Vagina (tissue), 2 donors: ENCODE results near the gene TXN. TPM values are rescaled to one million over a fixed set of nuclear protein-coding genes. Genes with fewer than 3 reads are reported as not detected.

Experiments
- DNase-seq, 2 donors: peaks; one replicate each; pipeline ENCODE4 v3.0.0-alpha.2; 2017; ENCODE audit errors: extremely low spot score in 2 of 2
- H3K27ac ChIP-seq: fragments of 200-600 bp; sonication (generic); one replicate; pipeline ENCODE4 v1.5.1; 2019
- H3K27me3 ChIP-seq: fragments of 200-600 bp; sonication (generic); one replicate; pipeline ENCODE4 v1.5.1; 2019
- H3K36me3 ChIP-seq, 2 donors: fragments of 200-600 bp; sonication (generic); one replicate each; pipeline ENCODE4 v1.5.1; 2017 to 2019
- H3K4me1 ChIP-seq: fragments of 200-600 bp; sonication (generic); one replicate; pipeline ENCODE4 v1.5.1; 2019
- H3K4me3 ChIP-seq, 2 donors: fragments of 200-600 bp; sonication (generic); 1 replicate in 1 of 2; 2 replicates in 1 of 2; pipeline ENCODE4 v1.5.1; 2016 to 2019
- H3K9me3 ChIP-seq: fragments of 200-600 bp; sonication (generic); one replicate; pipeline ENCODE4 v1.5.1; 2019
- POLR2A ChIP-seq, 2 donors: fragments of 450-650 bp; IDR thresholded peaks; one replicate each; pipeline ENCODE4 v1.6.1; 2017; ENCODE audit warnings: antibody characterized with exemption in 2 of 2, mild to moderate bottlenecking in 2 of 2, moderate library complexity in 2 of 2
- POLR2AphosphoS5 ChIP-seq, 2 donors: sonication (generic); formaldehyde crosslinking; IDR thresholded peaks; one replicate each; pipeline ENCODE4 v1.9.0; 2017; ENCODE audit warnings: antibody characterized with exemption in 2 of 2, mild to moderate bottlenecking in 2 of 2, low read depth in 1 of 2; ENCODE audit not compliant: insufficient read depth in 1 of 2
- intact Hi-C: fragments of 100-400 bp; cut with DNase I; formaldehyde crosslinking; loops from one replicate; pipeline ENCODE4 v1.15.1; 2023
- total RNA-seq: library from RNA; depleted of rRNA; stranded (reverse); fragments of >200 nt; gene quantifications from one replicate; pipeline ENCODE4 v1.2.3, GENCODE V29; 2016
- TF ChIP-seq, protein P1 (sequence below), 3 experiments: fragments of 450-650 bp in 2 of 3; fragments of 200-600 bp in 1 of 3; sonication (generic) in 1 of 3; IDR thresholded peaks; one replicate each; pipeline ENCODE4 v1.5.1; 2017 to 2019; ENCODE audit warnings: antibody characterized with exemption in 3 of 3, mild to moderate bottlenecking in 2 of 3, moderate library complexity in 2 of 3

Gene TXN
- total RNA-seq, 1 donor from 2014 or later, result 162 TPM

DNA sequence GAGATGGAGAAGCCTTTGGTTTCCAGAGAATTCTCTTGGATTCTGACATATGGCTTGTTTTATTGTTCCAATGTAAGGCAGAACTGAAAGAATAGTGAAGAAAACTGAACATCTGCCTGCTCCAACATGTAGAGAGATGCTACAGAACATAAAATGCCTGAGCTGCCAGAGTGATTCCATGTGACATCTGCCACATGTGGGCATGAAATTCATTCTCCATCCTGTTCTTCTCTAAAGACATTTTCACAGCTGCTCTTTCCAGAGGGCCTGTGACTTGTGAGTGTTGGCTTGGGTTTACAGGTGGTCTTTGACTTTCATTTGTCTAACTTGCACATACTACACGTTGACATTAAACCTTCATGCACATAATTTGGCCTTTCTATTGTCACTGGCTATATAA lies 33.7 kb upstream of the TXN start:
- TF ChIP-seq POLR2A (IDR thresholded peaks at IDR 0.05) (no peak), POLR2AphosphoS5 (IDR thresholded peaks at IDR 0.05; ENCODE audit: insufficient read depth in 1 of 2, low read depth in 1 of 2) (no peak)
- TF ChIP-seq, protein P1, sequence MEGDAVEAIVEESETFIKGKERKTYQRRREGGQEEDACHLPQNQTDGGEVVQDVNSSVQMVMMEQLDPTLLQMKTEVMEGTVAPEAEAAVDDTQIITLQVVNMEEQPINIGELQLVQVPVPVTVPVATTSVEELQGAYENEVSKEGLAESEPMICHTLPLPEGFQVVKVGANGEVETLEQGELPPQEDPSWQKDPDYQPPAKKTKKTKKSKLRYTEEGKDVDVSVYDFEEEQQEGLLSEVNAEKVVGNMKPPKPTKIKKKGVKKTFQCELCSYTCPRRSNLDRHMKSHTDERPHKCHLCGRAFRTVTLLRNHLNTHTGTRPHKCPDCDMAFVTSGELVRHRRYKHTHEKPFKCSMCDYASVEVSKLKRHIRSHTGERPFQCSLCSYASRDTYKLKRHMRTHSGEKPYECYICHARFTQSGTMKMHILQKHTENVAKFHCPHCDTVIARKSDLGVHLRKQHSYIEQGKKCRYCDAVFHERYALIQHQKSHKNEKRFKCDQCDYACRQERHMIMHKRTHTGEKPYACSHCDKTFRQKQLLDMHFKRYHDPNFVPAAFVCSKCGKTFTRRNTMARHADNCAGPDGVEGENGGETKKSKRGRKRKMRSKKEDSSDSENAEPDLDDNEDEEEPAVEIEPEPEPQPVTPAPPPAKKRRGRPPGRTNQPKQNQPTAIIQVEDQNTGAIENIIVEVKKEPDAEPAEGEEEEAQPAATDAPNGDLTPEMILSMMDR (IDR thresholded peaks at IDR 0.05), result no peak
- intact Hi-C loops, result no loop called here
- Histone ChIP-seq H3K27me3 (no peaks in the 10 kb centered on the region), H3K4me3 (no peak overlapping the region), H3K4me1 (no peaks in the 10 kb centered on the region), H3K27ac (no peak overlapping the region), H3K36me3 (no peaks in the 10 kb centered on the region), H3K9me3 (no peaks in the 10 kb centered on the region)
- no peak for DNase-seq

DNA sequence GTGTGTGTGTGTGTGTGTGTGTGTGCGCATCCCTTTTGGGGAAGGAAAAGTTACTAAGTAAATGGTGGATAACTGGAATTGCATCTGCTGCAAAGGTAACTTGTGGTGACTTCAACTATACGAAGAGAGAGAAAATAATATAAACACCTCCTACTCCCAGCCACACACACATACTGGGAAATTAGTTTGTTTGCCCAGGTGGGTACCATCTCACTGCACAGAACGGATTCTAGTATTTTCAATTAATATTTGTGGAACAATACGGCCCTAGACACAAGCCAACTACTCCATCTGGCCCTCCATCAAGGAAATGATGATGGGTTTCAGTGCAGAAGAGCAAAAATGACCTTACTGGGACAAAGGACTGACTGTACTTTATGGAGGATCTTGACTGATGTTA lies 32.2 kb upstream of the TXN start:
- no peaks in the 10 kb centered on the region for H3K27me3 ChIP-seq
- TF ChIP-seq, protein P1 (IDR thresholded peaks at IDR 0.05), result no peak
- TF ChIP-seq POLR2AphosphoS5 (IDR thresholded peaks at IDR 0.05; ENCODE audit: insufficient read depth in 1 of 2, low read depth in 1 of 2) (no peak), POLR2A (IDR thresholded peaks at IDR 0.05) (no peak)
- H3K4me1 ChIP-seq, result no peaks in the 10 kb centered on the region

DNA sequence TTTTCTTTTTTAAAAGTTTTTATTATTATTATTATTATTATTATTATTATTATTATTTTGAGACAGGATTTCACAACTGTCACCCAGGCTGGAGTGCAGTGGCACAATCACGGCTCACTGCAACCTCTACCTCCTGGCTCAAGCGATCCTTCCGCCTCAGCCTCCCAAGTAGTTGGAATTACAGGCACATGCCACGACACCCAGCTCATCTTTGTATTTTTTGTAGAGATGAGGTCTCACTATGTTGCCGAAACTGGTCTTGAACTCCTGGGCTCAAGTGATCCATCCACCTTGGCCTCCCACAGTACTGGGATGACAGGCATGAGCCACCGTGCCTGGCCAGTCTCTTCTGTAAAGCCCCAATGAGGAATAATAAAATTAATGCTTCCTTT lies 31.0 kb upstream of the TXN start:
- no peaks in the 10 kb centered on the region for H3K36me3 ChIP-seq
- no peaks in the 10 kb centered on the region for H3K9me3 ChIP-seq
- H3K4me1 ChIP-seq, result no peaks in the 10 kb centered on the region
- TF ChIP-seq, protein P1 (IDR thresholded peaks at IDR 0.05), result no peak
- TF ChIP-seq POLR2A (IDR thresholded peaks at IDR 0.05) (no peak), POLR2AphosphoS5 (IDR thresholded peaks at IDR 0.05; ENCODE audit: insufficient read depth in 1 of 2, low read depth in 1 of 2) (no peak)
- H3K27ac ChIP-seq, result no peak overlapping the region
- H3K4me3 ChIP-seq, result no peak overlapping the region
- no peak for DNase-seq
- H3K27me3 ChIP-seq, result no peaks in the 10 kb centered on the region
- intact Hi-C loops, result no loop called here

More for the DNA sequence above, 32.2 kb upstream of the TXN start:
- H3K36me3 ChIP-seq, result no peaks in the 10 kb centered on the region
- intact Hi-C loops, result no loop called here
- no peak for DNase-seq
- H3K4me3 ChIP-seq, result no peak overlapping the region
- no peak overlapping the region for H3K27ac ChIP-seq
- H3K9me3 ChIP-seq, result no peaks in the 10 kb centered on the region

DNA sequence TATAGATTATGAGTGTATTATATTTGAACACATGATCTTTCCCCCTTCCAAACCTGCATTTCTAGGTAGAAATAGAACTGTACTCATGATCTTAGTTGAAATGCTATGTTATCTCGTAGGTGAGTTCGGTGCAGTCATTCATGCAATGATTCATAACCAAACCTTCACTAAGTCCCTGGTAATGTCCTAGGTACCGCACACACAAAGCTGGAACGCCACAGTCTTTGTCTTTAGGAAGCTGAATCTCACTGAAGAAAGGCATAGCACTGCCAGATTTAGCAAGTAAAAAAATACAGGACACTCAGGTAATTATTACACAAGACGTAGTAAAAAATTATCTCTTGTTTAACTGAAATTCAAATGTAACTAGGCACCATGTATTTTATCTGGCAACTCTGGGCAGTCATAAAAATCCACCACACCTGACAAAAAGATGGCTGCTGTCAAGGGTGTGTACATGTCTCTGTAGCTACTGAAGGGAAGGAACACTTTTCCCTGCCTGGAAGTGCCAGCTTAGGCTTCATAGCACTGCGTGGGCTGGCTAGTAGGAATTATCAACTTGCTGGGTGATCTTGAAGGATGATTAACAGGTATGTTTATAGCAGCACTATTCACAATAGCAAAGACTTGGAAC lies 28.0 kb upstream of the TXN start:
- Histone ChIP-seq H3K9me3 (no peaks in the 10 kb centered on the region), H3K4me3 (no peak overlapping the region), H3K36me3 (no peaks in the 10 kb centered on the region), H3K27ac (no peak overlapping the region), H3K27me3 (no peaks in the 10 kb centered on the region), H3K4me1 (no peaks in the 10 kb centered on the region)
- TF ChIP-seq, protein P1 (IDR thresholded peaks at IDR 0.05), result no peak
- no peak for TF ChIP-seq POLR2AphosphoS5 (IDR thresholded peaks at IDR 0.05; ENCODE audit: insufficient read depth in 1 of 2, low read depth in 1 of 2)
- no peak for TF ChIP-seq POLR2A (IDR thresholded peaks at IDR 0.05)
- intact Hi-C loops, result no loop called here
- DNase-seq, result no peak

DNA sequence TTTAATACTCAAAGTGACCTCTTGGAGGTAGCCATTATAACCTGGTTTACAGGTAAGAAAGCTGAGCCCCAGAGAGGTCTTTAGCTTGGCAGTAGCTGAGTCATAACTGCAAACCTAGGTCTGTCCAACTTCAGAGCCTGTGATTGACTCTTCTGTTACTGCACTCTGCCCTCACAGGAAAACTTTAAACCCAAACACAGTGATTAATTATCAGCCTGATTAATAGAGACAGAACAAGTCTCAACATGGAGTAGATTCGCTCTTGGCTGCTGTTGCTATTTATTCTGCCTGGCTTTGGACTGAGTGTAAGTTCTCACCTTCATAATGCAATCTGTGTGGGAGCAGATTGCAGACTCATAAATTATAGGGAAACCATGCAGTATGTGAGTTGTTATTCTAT lies 27.4 kb upstream of the TXN start:
- H3K36me3 ChIP-seq, result no peaks in the 10 kb centered on the region
- no peaks in the 10 kb centered on the region for H3K4me1 ChIP-seq
- H3K27ac ChIP-seq, result no peak overlapping the region
- no peak for DNase-seq
- TF ChIP-seq POLR2A (IDR thresholded peaks at IDR 0.05) (no peak), POLR2AphosphoS5 (IDR thresholded peaks at IDR 0.05; ENCODE audit: insufficient read depth in 1 of 2, low read depth in 1 of 2) (no peak)
- TF ChIP-seq, protein P1 (IDR thresholded peaks at IDR 0.05), result no peak
- no peak overlapping the region for H3K4me3 ChIP-seq
- intact Hi-C loops, result no loop called here
- H3K27me3 ChIP-seq, result no peaks in the 10 kb centered on the region
- no peaks in the 10 kb centered on the region for H3K9me3 ChIP-seq
